K562 (cell line): ENCODE data around the gene NPM1. TPM values are rescaled to one million over a fixed set of nuclear protein-coding genes. Genes with fewer than 3 reads are reported as not detected.
A peak's percentile ranks its signal among the peaks of the same experiment; 100 is the strongest.

ENCODE experiments used
- BCOR ChIP-seq: fragments of 450-650 bp; IDR thresholded peaks from 2 replicates; pipeline ENCODE4 v1.6.1; 2016
- CBX1 ChIP-seq: sonication (generic); IDR thresholded peaks from 2 replicates; pipeline ENCODE4 v1.6.1; 2016; ENCODE audit warnings: antibody characterized with exemption, low read depth, mild to moderate bottlenecking
- FOXP4 ChIP-seq: sonication (generic); formaldehyde crosslinking; IDR thresholded peaks from 2 replicates; pipeline ENCODE4 v1.8.0; 2022; ENCODE audit warnings: mild to moderate bottlenecking, missing genetic modification reagents, borderline replicate concordance
- GATAD2B ChIP-seq: fragments of 450-650 bp; IDR thresholded peaks from 2 replicates; pipeline ENCODE4 v1.6.1; 2017; ENCODE audit warnings: mild to moderate bottlenecking, borderline replicate concordance
- NFIC ChIP-seq: fragments of 450-650 bp; IDR thresholded peaks from 2 replicates; pipeline ENCODE4 v1.6.1; 2017; ENCODE audit warnings: mild to moderate bottlenecking, inconsistent platforms
- NR2C2 ChIP-seq, 2 experiments: fragments of 200-800 bp in 1 of 2; sonication (Bioruptor generic) in 1 of 2; sonication (generic) in 1 of 2; formaldehyde crosslinking in 1 of 2; IDR thresholded peaks; 2 replicates each; pipeline versions ENCODE4 v1.6.1 to v1.8.0; 2016 to 2022; ENCODE audit warnings: mild to moderate bottlenecking in 1 of 2, missing compliant biosample characterization in 1 of 2, missing genetic modification characterization in 1 of 2, missing genetic modification reagents in 1 of 2
- PKNOX1 ChIP-seq: fragments of 450-650 bp; IDR thresholded peaks from 2 replicates; pipeline ENCODE4 v1.6.1; 2016
- PRPF4 ChIP-seq: fragments of 200-400 bp; formaldehyde crosslinking; IDR thresholded peaks from one replicate; pipeline ENCODE4 v1.6.1; 2017; ENCODE audit warnings: low read length, low read depth, mild to moderate bottlenecking; ENCODE audit not compliant: insufficient read depth, poor library complexity, severe bottlenecking
- SMARCA4 ChIP-seq: fragments of 450-650 bp; IDR thresholded peaks from 2 replicates; pipeline ENCODE4 v1.6.1; 2016
- TEAD2 ChIP-seq: fragments of 450-650 bp; IDR thresholded peaks from 2 replicates; pipeline ENCODE4 v1.6.1; 2016; ENCODE audit warnings: missing genetic modification characterization, control low read depth, missing compliant biosample characterization
- TEAD4 ChIP-seq, 2 experiments: sonication (generic) in 1 of 2; formaldehyde crosslinking in 1 of 2; IDR thresholded peaks; 2 replicates each; pipeline versions ENCODE4 v1.6.1 to v1.8.0; 2012 to 2022; ENCODE audit warnings: borderline replicate concordance in 1 of 2, inconsistent platforms in 1 of 2, low read length in 1 of 2, mild to moderate bottlenecking in 1 of 2, missing genetic modification reagents in 1 of 2
- ZBTB34 ChIP-seq: fragments of 250-450 bp; sonication (Bioruptor Pico); IDR thresholded peaks from 2 replicates; pipeline ENCODE4 v1.8.0; 2021; ENCODE audit warnings: mild to moderate bottlenecking, moderate library complexity
- ZNF764 ChIP-seq: fragments of 250-450 bp; sonication (Bioruptor Pico); IDR thresholded peaks from 2 replicates; pipeline ENCODE4 v1.4.0; 2020; ENCODE audit warnings: low read depth, mild to moderate bottlenecking, moderate library complexity
- polyA plus RNA-seq, 8 experiments: library from polyadenylated mRNA; depleted of rRNA in 4 of 8; stranded (reverse) in 5 of 8; unstranded in 3 of 8; fragments of >200 nt; fragmentation: Nextera tagmentation in 2 of 8; fragmentation: Illumina TruSeq in 1 of 8; extraction: Ambion mirVana in 2 of 8; extraction: Trizol in 1 of 8; gene quantifications; 2 replicates each; pipeline versions ENCODE4 v1.2.1 to v1.2.3, GENCODE V29; 2011 to 2014; ENCODE audit warnings: inconsistent platforms in 1 of 8, missing spikeins in 1 of 8
- total RNA-seq, 7 experiments: library from RNA; depleted of rRNA in 6 of 7; stranded (reverse); fragments of >200 nt in 6 of 7; fragmentation: Illumina TruSeq in 2 of 7; extraction: Trizol in 2 of 7; gene quantifications; 2 replicates each; pipeline versions ENCODE4 v1.2.1 to v1.2.3, GENCODE V29; 2011 to 2021; ENCODE audit warnings: low replicate concordance in 1 of 7
- TF ChIP-seq, protein P1 (sequence below): fragments of 450-650 bp; IDR thresholded peaks from 2 replicates; pipeline ENCODE4 v1.7.1; 2018; ENCODE audit warnings: mild to moderate bottlenecking, low read depth; ENCODE audit not compliant: partially characterized antibody
- TF ChIP-seq, protein P2 (sequence below): fragments of 450-650 bp; formaldehyde crosslinking; IDR thresholded peaks from 2 replicates; pipeline ENCODE4 v1.4.0; 2020; ENCODE audit warnings: mild to moderate bottlenecking, moderate library complexity
- TF ChIP-seq, protein P3 (sequence below), 2 experiments: fragments of 450-650 bp in 1 of 2; sonication (generic) in 1 of 2; formaldehyde crosslinking; conservative IDR thresholded peaks; 2 replicates each; pipeline versions ENCODE4 v1.4.0 to v1.8.1; 2020 to 2022; ENCODE audit warnings: mild to moderate bottlenecking in 1 of 2, missing genetic modification reagents in 1 of 2

The NPM1 gene
- total and polyA plus RNA-seq, 9 of the 15 experiments (the other 6 are each of a cell fraction or from before 2014, with no cell fraction given) = 2,438 to 6,909 (median 5,639) TPM

GRCh38 chr5:171387345-171387969 is at the start of gene NPM1 (continued):
- TF ChIP-seq NR2C2 (CRISPR knock-in tag; IDR thresholded peaks at IDR 0.05) (peak; percentile 58; the same call in 1 of the 2 replicates), NR2C2 (tag; IDR thresholded peaks at IDR 0.05) (peak; percentile 62; the same call in 1 of the 2 replicates), BCOR (0 out of 2 replicates have a peak, but pooled peaks have one; percentile 22), PKNOX1 (no peak), TEAD4 (IDR thresholded peaks at IDR 0.05; ENCODE audit: low read length) (peak; percentile 45; the same call in 1 of the 2 replicates), TEAD4 (CRISPR knock-in tag; IDR thresholded peaks at IDR 0.05; ENCODE audit: borderline replicate concordance) (peak; percentile 95; the same call in 1 of the 2 replicates), ZNF764 (CRISPR knock-in tag) (no peak), TEAD2 (tag) (no peak), GATAD2B (no peak), PRPF4 (no peak), NFIC (peak; percentile 56), ZBTB34 (CRISPR knock-in tag) (no peak), CBX1 (0 out of 2 replicates have a peak, but pooled peaks have one; percentile 22), SMARCA4 (no peak), FOXP4 (peak; percentile 98)
- TF ChIP-seq, protein P1, sequence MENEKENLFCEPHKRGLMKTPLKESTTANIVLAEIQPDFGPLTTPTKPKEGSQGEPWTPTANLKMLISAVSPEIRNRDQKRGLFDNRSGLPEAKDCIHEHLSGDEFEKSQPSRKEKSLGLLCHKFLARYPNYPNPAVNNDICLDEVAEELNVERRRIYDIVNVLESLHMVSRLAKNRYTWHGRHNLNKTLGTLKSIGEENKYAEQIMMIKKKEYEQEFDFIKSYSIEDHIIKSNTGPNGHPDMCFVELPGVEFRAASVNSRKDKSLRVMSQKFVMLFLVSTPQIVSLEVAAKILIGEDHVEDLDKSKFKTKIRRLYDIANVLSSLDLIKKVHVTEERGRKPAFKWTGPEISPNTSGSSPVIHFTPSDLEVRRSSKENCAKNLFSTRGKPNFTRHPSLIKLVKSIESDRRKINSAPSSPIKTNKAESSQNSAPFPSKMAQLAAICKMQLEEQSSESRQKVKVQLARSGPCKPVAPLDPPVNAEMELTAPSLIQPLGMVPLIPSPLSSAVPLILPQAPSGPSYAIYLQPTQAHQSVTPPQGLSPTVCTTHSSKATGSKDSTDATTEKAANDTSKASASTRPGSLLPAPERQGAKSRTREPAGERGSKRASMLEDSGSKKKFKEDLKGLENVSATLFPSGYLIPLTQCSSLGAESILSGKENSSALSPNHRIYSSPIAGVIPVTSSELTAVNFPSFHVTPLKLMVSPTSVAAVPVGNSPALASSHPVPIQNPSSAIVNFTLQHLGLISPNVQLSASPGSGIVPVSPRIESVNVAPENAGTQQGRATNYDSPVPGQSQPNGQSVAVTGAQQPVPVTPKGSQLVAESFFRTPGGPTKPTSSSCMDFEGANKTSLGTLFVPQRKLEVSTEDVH = peak; percentile 71
- TF ChIP-seq, protein P2, sequence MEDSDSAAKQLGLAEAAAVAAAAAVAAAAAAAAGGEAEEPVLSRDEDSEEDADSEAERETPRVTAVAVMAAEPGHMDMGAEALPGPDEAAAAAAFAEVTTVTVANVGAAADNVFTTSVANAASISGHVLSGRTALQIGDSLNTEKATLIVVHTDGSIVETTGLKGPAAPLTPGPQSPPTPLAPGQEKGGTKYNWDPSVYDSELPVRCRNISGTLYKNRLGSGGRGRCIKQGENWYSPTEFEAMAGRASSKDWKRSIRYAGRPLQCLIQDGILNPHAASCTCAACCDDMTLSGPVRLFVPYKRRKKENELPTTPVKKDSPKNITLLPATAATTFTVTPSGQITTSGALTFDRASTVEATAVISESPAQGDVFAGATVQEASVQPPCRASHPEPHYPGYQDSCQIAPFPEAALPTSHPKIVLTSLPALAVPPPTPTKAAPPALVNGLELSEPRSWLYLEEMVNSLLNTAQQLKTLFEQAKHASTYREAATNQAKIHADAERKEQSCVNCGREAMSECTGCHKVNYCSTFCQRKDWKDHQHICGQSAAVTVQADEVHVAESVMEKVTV (CRISPR knock-in tag) = no peak
- TF ChIP-seq, protein P3, sequence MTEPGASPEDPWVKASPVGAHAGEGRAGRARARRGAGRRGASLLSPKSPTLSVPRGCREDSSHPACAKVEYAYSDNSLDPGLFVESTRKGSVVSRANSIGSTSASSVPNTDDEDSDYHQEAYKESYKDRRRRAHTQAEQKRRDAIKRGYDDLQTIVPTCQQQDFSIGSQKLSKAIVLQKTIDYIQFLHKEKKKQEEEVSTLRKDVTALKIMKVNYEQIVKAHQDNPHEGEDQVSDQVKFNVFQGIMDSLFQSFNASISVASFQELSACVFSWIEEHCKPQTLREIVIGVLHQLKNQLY (CRISPR knock-in tag; conservative IDR thresholded peaks at IDR 0.05) = no peak
